H1 (cell line): Measurements from ENCODE around the gene PIERCE2. TPM values are rescaled to one million over a fixed set of nuclear protein-coding genes. Genes with fewer than 3 reads are reported as not detected.

Source experiments
- CTCF ChIA-PET: fragments of 300-600 bp; sonication (Branson Sonifier 250); formaldehyde crosslinking; loops from one replicate; lab custom pipeline; 2021; ENCODE audit not compliant: partially characterized antibody; lab: Charles Lee
- POLR2A ChIA-PET: fragments of 300-600 bp; sonication (Branson Sonifier 250); formaldehyde crosslinking; loops from one replicate; lab custom pipeline; 2021; ENCODE audit warnings: inconsistent platforms; ENCODE audit not compliant: partially characterized antibody; lab: Charles Lee
- DNase-seq, 2 experiments: peaks; one replicate each; pipeline versions ENCODE4 v3.0.0 to v3.0.0-alpha.2; 2010 to 2022; ENCODE audit warnings: low spot score in 2 of 2, low read depth in 1 of 2, mixed read lengths in 1 of 2
- FAIRE-seq: peaks from 2 replicates; lab custom pipeline; 2011; peaks lifted over from hg19 to GRCh38; lab: Jason Lieb, UNC
- H2AFZ ChIP-seq: 2 replicates; pipeline ENCODE4 v1.8.1; 2012; ENCODE audit warnings: low read length, inconsistent platforms
- H2AK5ac ChIP-seq: 2 replicates; pipeline ENCODE4 v1.6.1; 2013; ENCODE audit warnings: low read depth, low read length
- H2BK120ac ChIP-seq: replicated peaks from 2 replicates; pipeline ENCODE3; 2013; ENCODE audit warnings: low read depth, low read length, inconsistent platforms
- H2BK12ac ChIP-seq: 2 replicates; pipeline ENCODE4 v1.6.1; 2013; ENCODE audit warnings: low read depth, low read length
- H2BK15ac ChIP-seq: 2 replicates; pipeline ENCODE4 v1.6.1; 2013; ENCODE audit warnings: low read length
- H2BK20ac ChIP-seq: 2 replicates; pipeline ENCODE4 v1.6.1; 2013; ENCODE audit warnings: low read length
- H2BK5ac ChIP-seq: 2 replicates; pipeline ENCODE4 v1.6.1; 2013; ENCODE audit warnings: low read depth, low read length
- H3K14ac ChIP-seq: 2 replicates; pipeline ENCODE4 v1.6.1; 2013; ENCODE audit warnings: inconsistent platforms; ENCODE audit not compliant: insufficient read length
- H3K18ac ChIP-seq: 2 replicates; pipeline ENCODE4 v1.6.1; 2013; ENCODE audit warnings: low read length; ENCODE audit errors: extremely low read depth
- H3K23ac ChIP-seq: 2 replicates; pipeline ENCODE4 v1.6.1; 2013; ENCODE audit warnings: inconsistent platforms; ENCODE audit not compliant: insufficient read length
- H3K23me2 ChIP-seq: 2 replicates; pipeline ENCODE4 v1.6.1; 2013; ENCODE audit warnings: low read depth, low read length
- H3K27ac ChIP-seq: 2 replicates; pipeline ENCODE4 v1.6.1; 2011; ENCODE audit warnings: low read depth, low read length, inconsistent platforms
- H3K27me3 ChIP-seq, 4 experiments: replicated peaks in 1 of 4; 1 replicate in 1 of 4; 2 replicates in 3 of 4; pipeline versions ENCODE4 v1.6.1 to v1.8.1; 2011 to 2013; ENCODE audit warnings: low read length in 3 of 4, mild to moderate bottlenecking in 3 of 4, inconsistent platforms in 2 of 4, mixed read lengths in 2 of 4, moderate library complexity in 1 of 4; ENCODE audit not compliant: control insufficient read depth in 3 of 4, insufficient read depth in 3 of 4; ENCODE audit errors: extremely low read depth in 1 of 4
- H3K36me3 ChIP-seq, 4 experiments: 2 replicates each; pipeline versions ENCODE4 v1.6.1 to v1.8.1; 2011 to 2013; ENCODE audit warnings: mild to moderate bottlenecking in 4 of 4, low read length in 3 of 4, moderate library complexity in 2 of 4, control low read depth in 1 of 4, inconsistent platforms in 1 of 4; ENCODE audit not compliant: insufficient read depth in 4 of 4, control insufficient read depth in 2 of 4
- H3K4ac ChIP-seq: replicated peaks from 2 replicates; pipeline ENCODE3; 2013; ENCODE audit warnings: low read length, low read depth, mixed read lengths, inconsistent platforms; ENCODE audit not compliant: insufficient read length
- H3K4me1 ChIP-seq, 4 experiments: replicated peaks in 1 of 4; 1 replicate in 1 of 4; 2 replicates in 3 of 4; pipeline versions ENCODE4 v1.6.1 to v1.8.1; 2011 to 2013; ENCODE audit warnings: low read length in 3 of 4, inconsistent platforms in 2 of 4, mixed read lengths in 1 of 4; ENCODE audit not compliant: insufficient read depth in 4 of 4, control insufficient read depth in 3 of 4
- H3K4me2 ChIP-seq, 2 experiments: 2 replicates each; pipeline versions ENCODE4 v1.6.1 to v1.8.1; 2011 to 2013; ENCODE audit warnings: low read depth in 2 of 2, low read length in 2 of 2, control low read depth in 1 of 2, inconsistent platforms in 1 of 2, mild to moderate bottlenecking in 1 of 2; ENCODE audit not compliant: insufficient read depth in 1 of 2
- H3K4me3 ChIP-seq, 4 experiments: fragments of 200-600, 300-600 bp in 1 of 4; sonication (generic), shearing (Covaris generic), sonication (Bioruptor Twin) in 1 of 4; 2 replicates each; pipeline versions ENCODE4 v1.5.1 to v1.8.1; 2011 to 2016; ENCODE audit warnings: low read length in 4 of 4, low read depth in 3 of 4, control low read depth in 2 of 4, inconsistent platforms in 2 of 4, mild to moderate bottlenecking in 2 of 4, mixed read lengths in 1 of 4, moderate library complexity in 1 of 4; ENCODE audit not compliant: insufficient read depth in 2 of 4; ENCODE audit errors: extremely low read depth in 1 of 4
- H3K56ac ChIP-seq: replicated peaks from 2 replicates; pipeline ENCODE3; 2013; ENCODE audit warnings: low read depth, mild to moderate bottlenecking, mixed read lengths, low read length, inconsistent platforms; ENCODE audit not compliant: insufficient read length
- H3K79me1 ChIP-seq: 2 replicates; pipeline ENCODE4 v1.6.1; 2013; ENCODE audit warnings: low read depth, low read length, control low read depth
- H3K79me2 ChIP-seq, 2 experiments: 2 replicates each; pipeline versions ENCODE4 v1.6.1 to v1.8.1; 2012 to 2013; ENCODE audit warnings: low read length in 2 of 2, mild to moderate bottlenecking in 2 of 2, inconsistent platforms in 1 of 2; ENCODE audit not compliant: insufficient read depth in 2 of 2, control insufficient read depth in 1 of 2
- H3K9ac ChIP-seq, 4 experiments: replicated peaks in 1 of 4; 1 replicate in 1 of 4; 2 replicates in 3 of 4; pipeline versions ENCODE4 v1.6.1 to v1.8.1; 2011 to 2013; ENCODE audit warnings: low read depth in 3 of 4, low read length in 3 of 4, control low read depth in 2 of 4, mild to moderate bottlenecking in 2 of 4, moderate library complexity in 2 of 4, inconsistent platforms in 1 of 4; ENCODE audit errors: extremely low read depth in 1 of 4
- H3K9me3 ChIP-seq, 2 experiments: 2 replicates each; pipeline versions ENCODE4 v1.6.1 to v1.8.1; 2012 to 2013; ENCODE audit warnings: mild to moderate bottlenecking in 2 of 2, moderate library complexity in 2 of 2, control low read depth in 1 of 2, inconsistent platforms in 1 of 2, low read depth in 1 of 2, low read length in 1 of 2, mixed read lengths in 1 of 2; ENCODE audit not compliant: insufficient read depth in 2 of 2
- H4K20me1 ChIP-seq, 2 experiments: replicated peaks in 1 of 2; 2 replicates each; pipeline versions ENCODE3 to v1.8.1; 2011 to 2013; ENCODE audit warnings: inconsistent platforms in 2 of 2, low read length in 2 of 2, mild to moderate bottlenecking in 1 of 2; ENCODE audit not compliant: insufficient read depth in 2 of 2, control insufficient read depth in 1 of 2
- H4K5ac ChIP-seq: 2 replicates; pipeline ENCODE4 v1.6.1; 2013; ENCODE audit warnings: low read length, low read depth, mixed read lengths, inconsistent platforms; ENCODE audit not compliant: insufficient read length
- H4K8ac ChIP-seq: 2 replicates; pipeline ENCODE4 v1.8.0; 2013; ENCODE audit warnings: mild to moderate bottlenecking, moderate library complexity, low read length, inconsistent platforms; ENCODE audit not compliant: insufficient read depth; ENCODE audit errors: extremely low read depth
- H4K91ac ChIP-seq: replicated peaks from 2 replicates; pipeline ENCODE3; 2013; ENCODE audit warnings: low read length, mixed read lengths, inconsistent platforms; ENCODE audit not compliant: insufficient read length
- ATF2 ChIP-seq: IDR thresholded peaks from 2 replicates; pipeline ENCODE4 v1.6.1; 2012; ENCODE audit warnings: low read length, inconsistent platforms
- KDM5A ChIP-seq: fragments of 200-600 bp; IDR thresholded peaks from 2 replicates; pipeline ENCODE4 v1.7.1; 2012; ENCODE audit warnings: mild to moderate bottlenecking, low read length, inconsistent platforms, mixed read lengths
- POU5F1 ChIP-seq: IDR thresholded peaks from 2 replicates; pipeline ENCODE4 v1.6.1; 2011; ENCODE audit warnings: low read depth, mild to moderate bottlenecking, low read length, moderate library complexity
- RAD21 ChIP-seq, 2 experiments: IDR thresholded peaks in 1 of 2; conservative IDR thresholded peaks in 1 of 2; 2 replicates each; pipeline ENCODE4 v1.6.1; 2011; ENCODE audit warnings: low read depth in 2 of 2, low read length in 2 of 2, improper control_type of control experiment in 1 of 2, inconsistent platforms in 1 of 2, mild to moderate bottlenecking in 1 of 2, moderate library complexity in 1 of 2
- SIRT6 ChIP-seq: IDR thresholded peaks from one replicate; pipeline ENCODE4 v1.7.1; 2012; ENCODE audit warnings: low read length, inconsistent platforms
- TCF12 ChIP-seq: IDR thresholded peaks from 2 replicates; pipeline ENCODE4 v1.6.1; 2011; ENCODE audit warnings: low read depth, mild to moderate bottlenecking, low read length
- WGBS, 2 experiments: shearing (Covaris generic) in 1 of 2; methylation state at CpG; one replicate each; pipeline versions ENCODE4 v1.1.6 to v1.1.7; 2013 to 2015; ENCODE audit warnings: low lambda C conversion rate in 2 of 2, mixed read lengths in 2 of 2, inconsistent platforms in 1 of 2, low coverage in 1 of 2, missing lambda C conversion rate in 1 of 2; ENCODE audit not compliant: insufficient replicate concordance in 2 of 2, insufficient coverage in 1 of 2, insufficient read length in 1 of 2; ENCODE audit errors: extremely low coverage in 1 of 2, missing lambda C conversion rate in 1 of 2; 5-methylcytosine and 5-hydroxymethylcytosine counted together
- polyA plus RNA-seq, 7 experiments: library from polyadenylated mRNA; depleted of rRNA in 3 of 7; stranded (reverse) in 5 of 7; unstranded in 2 of 7; fragments of >200 nt in 5 of 7; fragments of 200-250 nt in 2 of 7; gene quantifications; 1 replicate in 5 of 7; 2 replicates in 1 of 7; 4 replicates in 1 of 7; pipeline versions ENCODE4 v1.2.1 to v1.2.3, GENCODE V29; 2011 to 2013; ENCODE audit warnings: missing spikeins in 2 of 7, mixed read lengths in 2 of 7
- total RNA-seq: library from RNA; stranded (reverse); fragmentation: NEBNext Ultra II Directional; extraction: Animal tissue kit (Norgen Biotek cat#: 25700); gene quantifications from 2 replicates; pipeline ENCODE4 v1.2.1, GENCODE V29; 2021

The PIERCE2 gene
- total and polyA plus RNA-seq, 2 of the 8 experiments (the other 6 are each of a cell fraction or from before 2014, with no cell fraction given): 1.9 to 2.7 TPM

- H2AFZ ChIP-seq: peak overlapping the region; percentile 92
- peak overlapping the region; percentile 60; the same call in 1 of the 2 replicates for H3K18ac ChIP-seq
- H3K4me2 ChIP-seq: peak overlapping the region; percentile 90 to 93
- H3K4me3 ChIP-seq: peak overlapping the region; percentile 62 to 84 (median 77)
- no peaks in the 10 kb centered on the region for H3K36me3 ChIP-seq
- no peak overlapping the region for H3K27ac ChIP-seq
- no peak overlapping the region for H3K4ac ChIP-seq
- no peaks in the 10 kb centered on the region for H3K9me3 ChIP-seq
- H4K20me1 ChIP-seq: no peaks in the 10 kb centered on the region
- no peak overlapping the region for H3K23ac ChIP-seq
- H2BK5ac ChIP-seq: peak overlapping the region; percentile 40; the same call in 1 of the 2 replicates
- H3K4me1 ChIP-seq: no peaks in the 10 kb centered on the region; a peak in 1 of 7 replicates
- H3K27me3 ChIP-seq: no peaks in the 10 kb centered on the region
- 0 out of 2 replicates have a peak overlapping the region, but pooled peaks have one; percentile 22 for H4K8ac ChIP-seq
- DNase-seq (no peak), FAIRE-seq (no peak)
- H2BK20ac ChIP-seq: no peak overlapping the region
- ChIA-PET CTCF (interaction anchor here (0.5 to 2.3 kb wide), 21 partner anchors 11 to 1248 kb away, joined by 3 to 24 read pairs (median 5); partner anchors contain the start of genes PIGB and PIGBOS1), POLR2A (interaction anchor here (0.6 to 1.8 kb wide), 5 partner anchors 12 to 211 kb away, joined by 3 to 9 read pairs (median 4); partner anchors contain the start of genes PIGB, PIGBOS1 and RSL24D1)
- H2BK120ac ChIP-seq: no peak overlapping the region
- H3K56ac ChIP-seq: no peak overlapping the region
- no peak overlapping the region for H2BK15ac ChIP-seq
- H2BK12ac ChIP-seq: 0 out of 2 replicates have a peak overlapping the region, but pooled peaks have one; percentile 29
- no peak overlapping the region for H4K91ac ChIP-seq
- H3K79me2 ChIP-seq: no peaks in the 10 kb centered on the region
- H3K23me2 ChIP-seq: peaks cover 11% of the 10 kb centered on the region; the same call in 1 of the 2 replicates
- 15% methylated on average over 14 of the region's 20 CpGs; no CpG with 5 or more reads in 1 of the 2 experiments for WGBS, 2 experiments
- no peak overlapping the region for H2AK5ac ChIP-seq
- H4K5ac ChIP-seq: no peak overlapping the region
- H3K14ac ChIP-seq: no peak overlapping the region
- H3K9ac ChIP-seq: peak overlapping the region; percentile 20 to 64 (median 57)
- H3K79me1 ChIP-seq: no peaks in the 10 kb centered on the region
- TF ChIP-seq ATF2: no peak
- no peak for TF ChIP-seq KDM5A
- TF ChIP-seq SIRT6: no peak
- no peak for TF ChIP-seq POU5F1
- no peak for TF ChIP-seq TCF12
- TF ChIP-seq RAD21 (IDR thresholded peaks at IDR 0.05 in 1 of 2, conservative IDR thresholded peaks at IDR 0.05 in 1 of 2; ENCODE audit: low read depth in 2 of 2, low read length in 2 of 2): no peak
These were observed 740 bp upstream of the PIERCE2 start for GRCh38 chr15:55407498-55408011.
